CD14-positive monocyte (primary cell): ENCODE measurements around the gene CENPP. TPM values are rescaled to one million over a fixed set of nuclear protein-coding genes. Genes with fewer than 3 reads are reported as not detected.

Experiments
- DNase-seq, 3 donors: peaks; one replicate each; pipeline ENCODE4 v3.0.0-alpha.2; 2011 to 2022
- H2AFZ ChIP-seq: 2 replicates; pipeline ENCODE4 v1.6.0; 2012; ENCODE audit warnings: mild to moderate bottlenecking, low read depth, low read length, inconsistent platforms; ENCODE audit not compliant: insufficient read depth, poor library complexity, severe bottlenecking
- H3K27ac ChIP-seq, 2 donors: 1 replicate in 1 of 2; 2 replicates in 1 of 2; pipeline ENCODE4 v1.5.1; 2012 to 2013; ENCODE audit warnings: low read length in 2 of 2, control low read depth in 1 of 2, inconsistent platforms in 1 of 2, low read depth in 1 of 2, mild to moderate bottlenecking in 1 of 2
- H3K27me3 ChIP-seq, 2 donors: one replicate each; pipeline versions ENCODE4 v1.6.0 to v1.6.1; 2011 to 2013; ENCODE audit warnings: low read length in 2 of 2; ENCODE audit not compliant: control insufficient read depth in 2 of 2, insufficient read depth in 2 of 2
- H3K36me3 ChIP-seq, 2 donors: replicated peaks in 1 of 2; 1 replicate in 1 of 2; 2 replicates in 1 of 2; pipeline versions ENCODE4 v1.5.1 to v1.6.1; 2012 to 2013; ENCODE audit warnings: low read length in 2 of 2, control low read depth in 1 of 2, inconsistent platforms in 1 of 2, mild to moderate bottlenecking in 1 of 2; ENCODE audit not compliant: insufficient read depth in 2 of 2, control insufficient read depth in 1 of 2
- H3K4me1 ChIP-seq, 2 donors: 1 replicate in 1 of 2; 2 replicates in 1 of 2; pipeline versions ENCODE4 v1.5.1 to v1.6.1; 2012 to 2013; ENCODE audit warnings: low read length in 2 of 2, control low read depth in 1 of 2, inconsistent platforms in 1 of 2, mild to moderate bottlenecking in 1 of 2, moderate library complexity in 1 of 2; ENCODE audit not compliant: insufficient read depth in 2 of 2, control insufficient read depth in 1 of 2
- H3K4me2 ChIP-seq: replicated peaks from 2 replicates; pipeline ENCODE3; 2012; ENCODE audit warnings: low read length, moderate library complexity, mild to moderate bottlenecking; ENCODE audit not compliant: poor library complexity, severe bottlenecking; ENCODE audit errors: extremely low read depth
- H3K4me3 ChIP-seq, 3 experiments: fragments of 200-600 bp in 1 of 3; sonication (generic) in 1 of 3; replicated peaks in 1 of 3; 1 replicate in 2 of 3; 2 replicates in 1 of 3; pipeline ENCODE4 v1.5.1; 2011 to 2013; ENCODE audit warnings: low read length in 3 of 3, mild to moderate bottlenecking in 3 of 3, control low read depth in 2 of 3, low read depth in 2 of 3, inconsistent platforms in 1 of 3, moderate library complexity in 1 of 3
- H3K79me2 ChIP-seq: 2 replicates; pipeline ENCODE4 v1.6.0; 2012; ENCODE audit warnings: mild to moderate bottlenecking, control low read depth, inconsistent platforms, low read length, moderate library complexity; ENCODE audit not compliant: insufficient read depth
- H3K9ac ChIP-seq: 2 replicates; pipeline ENCODE4 v1.6.0; 2017; ENCODE audit warnings: low read length, mild to moderate bottlenecking; ENCODE audit not compliant: insufficient read depth, poor library complexity, severe bottlenecking
- H3K9me3 ChIP-seq, 2 donors: replicated peaks in 1 of 2; 1 replicate in 1 of 2; 2 replicates in 1 of 2; pipeline versions ENCODE4 v1.5.1 to v1.6.1; 2012 to 2013; ENCODE audit warnings: low read length in 2 of 2, control low read depth in 1 of 2; ENCODE audit not compliant: control insufficient read depth in 1 of 2, insufficient read depth in 1 of 2
- H4K20me1 ChIP-seq: 2 replicates; pipeline ENCODE4 v1.6.0; 2012; ENCODE audit warnings: mild to moderate bottlenecking, low read length, control low read depth, moderate library complexity; ENCODE audit not compliant: insufficient read depth
- H3K27ac Mint-ChIP-seq, 7 donors: one replicate each; pipeline ENCODE4 v1.8.0; 2020; ENCODE audit warnings: mild to moderate bottlenecking in 7 of 7, mixed read lengths in 7 of 7, moderate library complexity in 6 of 7, inconsistent platforms in 2 of 7
- H3K27me3 Mint-ChIP-seq, 3 donors: one replicate each; pipeline ENCODE4 v1.8.0; 2021 to 2022; ENCODE audit warnings: low read depth in 3 of 3, mild to moderate bottlenecking in 3 of 3, mixed read lengths in 3 of 3, moderate library complexity in 3 of 3, inconsistent platforms in 1 of 3
- H3K36me3 Mint-ChIP-seq, 2 donors: one replicate each; pipeline ENCODE4 v1.8.0; 2020; ENCODE audit warnings: mixed read lengths in 2 of 2, inconsistent platforms in 1 of 2, mild to moderate bottlenecking in 1 of 2
- H3K4me1 Mint-ChIP-seq: one replicate; pipeline ENCODE4 v1.8.0; 2020; ENCODE audit warnings: mild to moderate bottlenecking, mixed read lengths
- H3K4me3 Mint-ChIP-seq, 2 donors: one replicate each; pipeline ENCODE4 v1.8.0; 2020; ENCODE audit warnings: mild to moderate bottlenecking in 2 of 2, mixed read lengths in 2 of 2, moderate library complexity in 1 of 2
- H3K9me3 Mint-ChIP-seq, 7 donors: one replicate each; pipeline ENCODE4 v1.8.0; 2020 to 2022; ENCODE audit warnings: mixed read lengths in 7 of 7, mild to moderate bottlenecking in 6 of 7, moderate library complexity in 6 of 7, inconsistent platforms in 2 of 7
- WGBS: methylation state at CpG from one replicate; pipeline ENCODE4 v1.1.5; 2013; ENCODE audit warnings: missing lambda C conversion rate; ENCODE audit not compliant: insufficient coverage; 5-methylcytosine and 5-hydroxymethylcytosine counted together
- intact Hi-C, 2 donors: fragments of 100-400 bp; cut with micrococcal nuclease; formaldehyde crosslinking; loops; one replicate each; pipeline versions ENCODE4 v1.15.0 to v1.15.1; 2023
- polyA plus RNA-seq, 3 donors: library from polyadenylated mRNA; depleted of rRNA in 1 of 3; unstranded in 2 of 3; stranded (reverse) in 1 of 3; fragments of 300-500 nt in 2 of 3; fragments of >200 nt in 1 of 3; fragmentation: Illumina TruSeq in 2 of 3; gene quantifications; 1 replicate in 2 of 3; 2 replicates in 1 of 3; pipeline ENCODE4 v1.2.3, GENCODE V29; 2012 to 2021
- TF ChIP-seq, protein P1 (sequence below): fragments of 200-600 bp; IDR thresholded peaks from one replicate; pipeline ENCODE4 v1.8.0; 2022; ENCODE audit warnings: antibody characterized with exemption, mild to moderate bottlenecking

Gene CENPP
- polyA plus RNA-seq, 3 donors: 0.50 to 1.1 (median 1.1) TPM

DNA sequence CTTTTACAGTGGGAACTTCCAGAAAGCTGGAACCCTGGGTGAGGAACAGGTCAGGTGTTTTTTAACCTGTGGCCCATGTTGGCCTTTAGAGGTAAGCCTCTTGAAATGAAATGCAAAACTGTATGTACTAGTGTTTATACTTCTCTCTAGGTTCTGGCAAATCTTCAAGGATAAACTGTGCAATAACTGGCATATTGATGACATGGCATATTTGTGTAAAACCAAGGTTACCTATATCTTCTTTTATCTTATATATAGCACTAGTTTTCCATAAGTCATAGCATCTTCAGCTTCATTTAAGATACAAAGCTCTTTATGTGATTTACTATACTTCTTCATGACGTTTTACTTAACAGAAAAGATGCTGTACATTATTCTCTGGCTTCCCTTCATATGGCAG, 24.8 kb upstream of the CENPP start:
- no peaks in the 10 kb centered on the region for H3K4me1 Mint-ChIP-seq
- no CpG with 5 or more reads among the region's 1 CpG for WGBS
- Histone ChIP-seq H3K9me3 (no peaks in the 10 kb centered on the region), H3K4me1 (no peaks in the 10 kb centered on the region), H3K79me2 (no peaks in the 10 kb centered on the region), H3K27me3 (no peaks in the 10 kb centered on the region), H3K36me3 (peaks cover 90 to 99% of the 10 kb centered on the region in 2 donors), H2AFZ (no peak overlapping the region), H3K9ac (no peak overlapping the region), H3K27ac (no peak overlapping the region), H3K4me3 (no peak overlapping the region), H4K20me1 (no peaks in the 10 kb centered on the region), H3K4me2 (no peak overlapping the region)
- H3K27me3 Mint-ChIP-seq: no peaks in the 10 kb centered on the region
- H3K27ac Mint-ChIP-seq: no peak overlapping the region
- no peak for DNase-seq
- peaks cover 76 to 86% of the 10 kb centered on the region in 2 donors for H3K36me3 Mint-ChIP-seq
- H3K4me3 Mint-ChIP-seq: no peak overlapping the region
- TF ChIP-seq, protein P1, sequence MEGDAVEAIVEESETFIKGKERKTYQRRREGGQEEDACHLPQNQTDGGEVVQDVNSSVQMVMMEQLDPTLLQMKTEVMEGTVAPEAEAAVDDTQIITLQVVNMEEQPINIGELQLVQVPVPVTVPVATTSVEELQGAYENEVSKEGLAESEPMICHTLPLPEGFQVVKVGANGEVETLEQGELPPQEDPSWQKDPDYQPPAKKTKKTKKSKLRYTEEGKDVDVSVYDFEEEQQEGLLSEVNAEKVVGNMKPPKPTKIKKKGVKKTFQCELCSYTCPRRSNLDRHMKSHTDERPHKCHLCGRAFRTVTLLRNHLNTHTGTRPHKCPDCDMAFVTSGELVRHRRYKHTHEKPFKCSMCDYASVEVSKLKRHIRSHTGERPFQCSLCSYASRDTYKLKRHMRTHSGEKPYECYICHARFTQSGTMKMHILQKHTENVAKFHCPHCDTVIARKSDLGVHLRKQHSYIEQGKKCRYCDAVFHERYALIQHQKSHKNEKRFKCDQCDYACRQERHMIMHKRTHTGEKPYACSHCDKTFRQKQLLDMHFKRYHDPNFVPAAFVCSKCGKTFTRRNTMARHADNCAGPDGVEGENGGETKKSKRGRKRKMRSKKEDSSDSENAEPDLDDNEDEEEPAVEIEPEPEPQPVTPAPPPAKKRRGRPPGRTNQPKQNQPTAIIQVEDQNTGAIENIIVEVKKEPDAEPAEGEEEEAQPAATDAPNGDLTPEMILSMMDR: no peak
- no peaks in the 10 kb centered on the region for H3K9me3 Mint-ChIP-seq
- intact Hi-C loops: no loop called here

DNA sequence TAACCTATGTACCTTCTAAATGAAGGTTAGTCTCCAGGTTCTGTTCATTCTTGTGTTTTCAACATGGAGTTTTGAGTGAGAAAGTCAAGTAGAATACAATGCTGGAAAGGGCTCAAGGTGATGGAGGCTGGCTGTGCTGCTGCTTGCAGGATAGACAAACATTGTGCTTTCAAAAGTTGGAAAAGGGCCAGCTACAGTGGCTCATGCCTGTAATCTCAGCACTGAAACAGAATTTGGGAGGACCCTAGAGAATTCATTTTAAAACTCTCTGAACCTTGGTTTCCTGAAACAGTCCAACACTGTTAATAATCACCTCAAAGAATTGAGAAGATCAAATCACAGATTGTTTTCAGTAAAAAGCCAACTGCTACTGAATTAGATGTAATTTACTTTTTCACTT, 16.9 kb upstream of the CENPP start:
- no peak overlapping the region for H3K9ac ChIP-seq
- H2AFZ ChIP-seq: no peak overlapping the region
- no peak overlapping the region for H3K27ac ChIP-seq
- H3K79me2 ChIP-seq: peaks cover 4% of the 10 kb centered on the region
- H4K20me1 ChIP-seq: peaks cover 5% of the 10 kb centered on the region
- Mint-ChIP-seq H3K27ac (no peak overlapping the region), H3K4me3 (no peak overlapping the region), H3K4me1 (peaks cover 10% of the 10 kb centered on the region), H3K36me3 (peaks cover 82 to 93% of the 10 kb centered on the region in 2 donors), H3K27me3 (no peaks in the 10 kb centered on the region), H3K9me3 (no peaks in the 10 kb centered on the region)
- TF ChIP-seq, protein P1: no peak
- no peak overlapping the region for H3K4me3 ChIP-seq
- no peaks in the 10 kb centered on the region for H3K9me3 ChIP-seq
- no peak for DNase-seq
- no peak overlapping the region for H3K4me2 ChIP-seq
- intact Hi-C loops: no loop called here
- H3K27me3 ChIP-seq: no peaks in the 10 kb centered on the region
- H3K36me3 ChIP-seq: peaks cover 76 to 92% of the 10 kb centered on the region in 2 donors
- no peaks in the 10 kb centered on the region for H3K4me1 ChIP-seq
